Mesodermal cell (in vitro differentiated cells): Measurements from ENCODE around the gene RPTN.
"Not testable (repeated sequence)": the region's sequence is repeated elsewhere in the genome, so short reads cannot be mapped to it uniquely, and the experiment has no call there.

Experiments used
- H3K27ac ChIP-seq: 2 replicates; pipeline ENCODE4 v1.7.0; 2013; ENCODE audit warnings: mild to moderate bottlenecking, low read depth, low read length, moderate library complexity; ENCODE audit not compliant: severe bottlenecking
- H3K36me3 ChIP-seq: 2 replicates; pipeline ENCODE4 v1.7.1; 2013; ENCODE audit warnings: mild to moderate bottlenecking, low read length, moderate library complexity; ENCODE audit not compliant: control insufficient read depth, insufficient read depth
- H3K4me1 ChIP-seq: one replicate; pipeline ENCODE4 v1.7.1; 2013; ENCODE audit warnings: mild to moderate bottlenecking, low read length; ENCODE audit not compliant: insufficient read depth, control insufficient read depth, poor library complexity, severe bottlenecking
- H3K4me3 ChIP-seq: 2 replicates; pipeline ENCODE4 v1.7.0; 2013; ENCODE audit warnings: low read length, control low read depth, mild to moderate bottlenecking; ENCODE audit not compliant: insufficient read depth, poor library complexity, severe bottlenecking; ENCODE audit errors: extremely low read depth
- H3K9me3 ChIP-seq: 2 replicates; pipeline ENCODE4 v1.7.1; 2013; ENCODE audit warnings: mild to moderate bottlenecking, low read length, moderate library complexity; ENCODE audit not compliant: control insufficient read depth
- WGBS, 2 experiments: methylation state at CpG; one replicate each; pipeline ENCODE4 v1.1.5; 2013; ENCODE audit warnings: missing lambda C conversion rate in 2 of 2; ENCODE audit not compliant: insufficient coverage in 2 of 2; 5-methylcytosine and 5-hydroxymethylcytosine counted together

Gene RPTN

DNA sequence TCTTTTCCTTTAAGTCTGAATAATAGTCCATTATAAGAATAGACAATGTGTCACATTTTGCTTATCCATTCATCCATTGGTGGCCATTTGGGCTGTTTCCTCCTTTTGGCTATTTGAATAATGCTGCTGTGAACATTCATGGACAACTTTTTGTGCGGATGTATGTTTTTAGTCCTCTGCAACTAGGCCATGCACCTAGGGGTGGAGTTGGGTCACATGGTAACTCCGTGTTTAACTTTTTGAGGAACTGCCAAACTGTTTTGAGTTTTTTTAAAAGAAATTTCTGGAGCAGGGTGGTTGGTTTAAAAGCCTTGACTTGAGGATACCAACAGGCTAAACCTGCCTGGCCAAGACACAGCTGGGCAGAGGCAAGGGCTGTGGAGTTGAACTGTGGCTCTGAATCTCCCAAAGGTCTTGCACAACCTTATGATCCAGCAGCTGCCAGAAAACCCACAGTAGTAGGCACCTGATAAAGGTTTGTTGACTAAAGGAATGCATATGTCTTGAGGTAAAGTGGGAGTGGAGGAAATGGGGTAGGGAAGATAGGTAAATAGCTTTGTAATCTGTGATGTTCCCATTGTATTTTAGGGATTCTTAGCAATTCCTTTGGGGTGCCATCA is 5.6 kb upstream of the RPTN start:
- no peak overlapping the region for H3K27ac ChIP-seq
- no peaks in the 10 kb centered on the region for H3K36me3 ChIP-seq
- no peak overlapping the region for H3K4me3 ChIP-seq
- H3K9me3 ChIP-seq, result no peaks in the 10 kb centered on the region
- peaks cover 6% of the 10 kb centered on the region for H3K4me1 ChIP-seq
- 63% methylated on average over 2 of the region's 2 CpGs for WGBS, 2 experiments

DNA sequence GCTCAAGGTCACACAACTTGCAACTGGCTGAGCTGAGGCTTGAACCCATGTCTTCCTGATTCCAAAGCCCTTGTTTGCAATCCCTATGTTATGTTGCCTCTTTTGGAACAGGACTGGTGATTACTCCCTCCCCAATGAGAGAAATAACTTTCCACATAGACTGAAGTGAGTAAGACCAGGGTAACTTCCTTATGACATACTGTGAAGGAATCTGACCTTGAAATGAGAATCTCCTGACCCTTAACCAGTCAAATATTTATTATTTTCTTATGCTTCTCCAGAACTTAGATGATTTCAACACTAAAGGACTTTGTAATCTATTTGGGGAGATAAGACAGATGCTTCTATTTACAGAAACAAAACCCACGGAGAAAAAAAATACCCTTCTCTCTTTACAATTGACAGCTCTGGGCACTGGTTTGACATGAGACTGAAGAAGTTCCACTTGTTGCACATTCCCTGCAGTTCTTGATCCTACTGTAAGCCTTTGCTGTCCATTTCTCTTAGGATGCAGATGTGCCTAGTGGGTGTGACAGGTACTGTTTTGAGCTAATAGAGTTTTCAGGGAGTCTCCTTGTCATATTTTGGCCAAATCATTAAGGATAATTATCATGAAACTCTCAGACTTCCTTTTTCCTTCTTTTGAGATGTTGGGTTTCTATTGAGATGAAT is 3.9 kb upstream of the RPTN start:
- WGBS, 2 experiments, result no CpG with 5 or more reads among the region's 1 CpG
- H3K36me3 ChIP-seq, result no peaks in the 10 kb centered on the region
- H3K4me1 ChIP-seq, result peaks cover 3% of the 10 kb centered on the region
- H3K27ac ChIP-seq, result no peak overlapping the region
- H3K9me3 ChIP-seq, result no peaks in the 10 kb centered on the region
- no peak overlapping the region for H3K4me3 ChIP-seq

DNA sequence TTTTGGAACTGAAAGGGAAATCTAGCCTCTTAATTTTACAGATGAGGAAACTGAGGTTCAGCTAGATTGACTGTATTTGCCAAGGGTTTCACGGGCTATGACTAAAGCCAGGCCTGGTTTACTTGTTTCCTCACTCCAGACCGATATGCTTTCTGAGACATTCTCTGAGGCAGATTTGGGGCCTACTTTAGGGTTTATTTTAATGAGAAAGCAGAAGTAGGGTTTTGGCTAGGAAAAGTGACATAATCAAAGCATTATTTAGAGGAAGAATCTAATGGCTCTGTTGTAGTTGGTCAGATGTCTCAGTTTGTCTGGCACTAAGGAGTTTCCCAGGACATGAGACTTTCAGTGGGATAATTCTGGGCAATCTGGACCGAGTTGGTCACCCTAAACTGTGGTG is 1.5 kb upstream of the RPTN start:
- WGBS, 2 experiments, result 46 to 53% methylated on average over 2 to 3 of the region's 3 CpGs
- Histone ChIP-seq H3K4me3 (no peak overlapping the region), H3K36me3 (no peaks in the 10 kb centered on the region), H3K9me3 (no peaks in the 10 kb centered on the region), H3K4me1 (no peaks in the 10 kb centered on the region), H3K27ac (no peak overlapping the region)

DNA sequence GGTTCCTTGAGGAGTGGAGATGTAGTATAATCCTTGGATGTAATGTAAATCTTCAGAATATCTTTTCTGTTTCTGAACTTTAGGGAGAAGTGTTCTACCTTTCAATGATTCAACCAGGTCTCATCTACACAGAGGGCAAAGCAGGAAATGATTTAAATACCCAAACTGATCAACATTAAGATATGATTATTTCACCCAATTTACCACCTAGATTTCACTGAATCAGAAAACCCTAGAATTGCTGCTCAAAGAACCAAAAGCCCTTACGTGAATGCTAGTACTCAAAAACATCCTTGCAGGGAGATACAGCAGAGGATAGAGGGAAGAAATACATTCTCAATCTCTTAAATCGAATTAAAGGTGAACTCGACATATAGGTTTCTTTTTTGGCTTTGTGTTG is 5.0 kb downstream of the RPTN start:
- Histone ChIP-seq H3K4me3 (no peak overlapping the region), H3K4me1 (no peaks in the 10 kb centered on the region), H3K27ac (no peak overlapping the region), H3K36me3 (no peaks in the 10 kb centered on the region), H3K9me3 (peaks cover 11% of the 10 kb centered on the region)
- 60% methylated on average over 1 of the region's 3 CpGs; no CpG with 5 or more reads in 1 of the 2 experiments for WGBS, 2 experiments

DNA sequence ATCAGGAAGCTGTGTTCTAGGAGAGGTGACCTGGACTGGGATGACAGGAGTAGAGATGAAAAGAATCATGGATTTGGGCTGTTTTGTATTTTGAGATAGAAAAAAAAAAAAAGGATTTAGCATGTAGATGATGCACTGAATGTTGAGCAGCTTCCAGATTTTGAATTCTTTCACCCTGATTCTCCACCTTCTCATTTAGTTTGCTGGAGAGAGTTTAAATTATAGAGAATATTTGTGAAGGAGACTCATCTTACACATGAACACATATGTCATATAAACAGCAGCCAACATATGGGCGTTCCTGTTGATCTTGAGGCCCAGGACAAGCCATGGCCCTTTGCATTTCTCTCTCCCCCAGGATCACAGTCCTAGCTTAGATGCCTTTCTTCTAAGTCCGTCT is 7.4 kb downstream of the RPTN start:
- Histone ChIP-seq H3K4me3 (no peak overlapping the region), H3K9me3 (peaks cover 30% of the 10 kb centered on the region), H3K27ac (no peak overlapping the region), H3K4me1 (no peaks in the 10 kb centered on the region), H3K36me3 (no peaks in the 10 kb centered on the region)
- WGBS, 2 experiments, result 56% methylated on average over 1 of the region's 2 CpGs; no CpG with 5 or more reads in 1 of the 2 experiments

DNA sequence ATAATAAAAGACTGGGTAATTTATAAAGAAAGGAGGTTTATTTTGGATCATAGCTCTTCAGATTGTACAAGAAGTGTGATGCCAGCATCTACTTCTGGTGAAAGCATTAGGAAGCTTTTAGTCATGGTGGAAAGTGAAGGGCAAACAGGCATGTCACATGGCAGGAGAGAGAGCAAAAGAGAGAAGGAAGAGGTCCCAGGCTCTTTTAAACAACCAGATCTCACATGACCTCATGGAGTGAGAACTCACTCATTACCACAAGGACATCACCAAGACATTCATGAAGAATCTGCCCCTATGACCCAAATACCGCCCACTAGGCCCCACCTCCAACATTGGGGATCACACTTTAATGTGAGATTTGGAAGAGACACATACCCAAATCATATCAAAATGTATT is 10.0 kb downstream of the RPTN start:
- Histone ChIP-seq H3K4me1 (no peaks in the 10 kb centered on the region), H3K9me3 (peaks cover 32% of the 10 kb centered on the region)
- WGBS, 2 experiments, result no CpG with 5 or more reads among the region's 1 CpG

DNA sequence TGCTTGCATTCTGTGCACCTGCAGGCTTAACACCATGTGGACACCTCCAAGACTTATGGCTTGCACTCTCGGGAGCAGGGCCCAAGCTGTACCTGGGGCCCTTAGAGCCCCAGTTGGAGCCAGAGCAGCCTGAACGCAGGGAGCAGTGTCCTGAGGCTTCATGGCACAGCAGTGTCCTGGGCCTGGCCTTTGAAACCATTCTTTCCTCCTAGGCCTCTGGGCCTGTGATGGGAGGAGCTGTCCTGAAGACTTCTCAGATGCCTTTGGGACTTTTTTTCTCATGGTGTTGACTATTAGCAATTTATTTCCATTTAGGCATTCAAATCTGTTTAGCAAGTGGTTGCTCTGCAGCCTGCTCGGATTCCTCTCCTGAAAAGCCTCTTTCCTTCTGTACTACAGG is 11.0 kb downstream of the RPTN start:
- Histone ChIP-seq H3K27ac (no peak overlapping the region), H3K4me3 (no peak overlapping the region), H3K9me3 (peaks cover 32% of the 10 kb centered on the region), H3K4me1 (no peaks in the 10 kb centered on the region), H3K36me3 (no peaks in the 10 kb centered on the region)
- 34 to 44% methylated on average over 3 of the region's 3 CpGs for WGBS, 2 experiments

More for the DNA sequence above, 10.0 kb downstream of the RPTN start:
- H3K36me3 ChIP-seq, result no peaks in the 10 kb centered on the region
- H3K4me3 ChIP-seq, result no peak overlapping the region
- no peak overlapping the region for H3K27ac ChIP-seq

DNA sequence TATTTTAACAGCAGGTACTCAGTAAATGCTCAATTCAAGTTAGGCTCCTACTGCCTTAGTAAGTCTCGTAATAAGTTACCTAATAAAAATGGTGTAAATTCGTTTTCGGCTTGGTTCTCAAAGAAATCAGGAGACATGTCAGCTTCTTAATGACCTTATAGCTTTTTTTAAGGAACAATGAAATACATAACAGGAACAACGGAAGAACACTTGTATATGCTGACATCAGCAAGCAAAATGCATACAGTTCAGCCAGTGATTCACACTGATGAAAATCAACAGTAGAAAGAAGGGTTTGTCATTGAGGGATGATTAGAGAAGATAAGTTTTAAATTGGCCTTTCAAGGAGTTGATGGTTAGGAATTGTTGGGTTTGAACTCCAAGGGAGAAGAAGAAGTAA is 13.3 kb downstream of the RPTN start:
- Histone ChIP-seq H3K4me3 (no peak overlapping the region), H3K27ac (no peak overlapping the region), H3K4me1 (no peaks in the 10 kb centered on the region), H3K9me3 (peaks cover 30% of the 10 kb centered on the region), H3K36me3 (no peaks in the 10 kb centered on the region)
- 74 to 100% methylated on average over 1 to 3 of the region's 4 CpGs for WGBS, 2 experiments

DNA sequence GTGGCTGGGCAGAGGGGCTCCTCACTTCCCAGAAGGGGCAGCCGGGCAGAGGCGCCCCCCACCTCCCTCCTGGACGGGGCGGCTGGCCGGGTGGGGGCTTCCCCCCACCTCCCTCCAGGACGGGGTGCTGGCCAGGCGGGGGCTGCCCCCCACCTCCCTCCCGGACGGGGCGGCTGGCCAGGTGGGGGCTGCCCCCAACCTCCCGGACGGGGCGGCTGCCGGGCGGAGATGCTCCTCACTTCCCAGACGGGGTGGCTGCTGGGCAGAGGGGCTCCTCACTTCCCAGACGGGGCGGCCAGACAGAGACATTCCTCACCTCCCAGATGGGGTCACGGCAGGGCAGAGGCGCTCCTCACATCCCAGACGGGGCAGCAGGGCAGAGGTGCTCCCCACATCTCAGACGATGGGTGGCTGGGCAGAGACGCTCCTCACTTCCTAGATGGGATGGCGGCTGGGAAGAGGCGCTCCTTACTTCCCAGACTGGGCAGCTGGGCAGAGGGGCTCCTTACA is 14.3 kb downstream of the RPTN start:
- H3K27ac ChIP-seq, H3K36me3 ChIP-seq, H3K4me3 ChIP-seq, H3K4me1 ChIP-seq: not testable (repeated sequence)
- peaks cover 24% of the 10 kb centered on the region for H3K9me3 ChIP-seq
- WGBS, 2 experiments, result 86 to 95% methylated on average over 9 to 10 of the region's 25 CpGs

DNA sequence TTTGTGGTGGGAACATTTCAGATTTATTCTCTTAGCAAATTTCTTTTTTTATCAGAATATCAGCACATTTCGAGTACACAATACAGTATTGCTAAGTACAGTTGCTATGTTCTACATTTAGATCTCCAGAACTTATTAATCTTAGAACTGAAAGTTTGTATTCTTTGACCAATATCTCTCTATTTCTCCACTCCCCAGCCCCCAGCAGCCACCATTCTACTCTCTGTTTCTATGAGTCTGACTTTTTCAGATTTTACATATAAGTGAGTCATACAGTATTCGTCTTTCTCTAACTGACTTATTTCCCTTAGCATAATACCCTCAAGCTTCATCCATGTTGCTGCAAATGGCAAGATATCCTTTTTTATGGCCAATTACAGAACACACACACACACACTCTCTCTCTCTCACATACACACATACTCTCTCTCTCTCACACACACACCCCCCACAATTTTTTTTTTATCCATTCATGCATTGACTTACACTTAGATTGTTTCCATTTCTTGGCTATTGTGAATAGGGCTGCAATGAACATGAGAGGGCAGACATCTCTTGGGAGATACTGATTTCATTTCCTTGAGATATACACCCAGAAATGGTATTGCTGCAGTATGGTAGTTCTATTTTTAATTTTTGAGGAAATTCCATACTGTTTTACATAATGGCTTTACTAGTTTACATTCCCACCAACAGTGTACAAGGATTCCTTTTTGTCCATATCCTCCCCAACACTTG is 15.7 kb downstream of the RPTN start:
- H3K27ac ChIP-seq, result no peak overlapping the region
- no peaks in the 10 kb centered on the region for H3K4me1 ChIP-seq
- no peak overlapping the region for H3K4me3 ChIP-seq
- no peaks in the 10 kb centered on the region for H3K36me3 ChIP-seq
- 40 to 73% methylated on average over 1 of the region's 2 CpGs for WGBS, 2 experiments
- H3K9me3 ChIP-seq, result peaks cover 18% of the 10 kb centered on the region
